ENCODE results near the gene ADAMTS2.

The ADAMTS2 gene

DNA sequence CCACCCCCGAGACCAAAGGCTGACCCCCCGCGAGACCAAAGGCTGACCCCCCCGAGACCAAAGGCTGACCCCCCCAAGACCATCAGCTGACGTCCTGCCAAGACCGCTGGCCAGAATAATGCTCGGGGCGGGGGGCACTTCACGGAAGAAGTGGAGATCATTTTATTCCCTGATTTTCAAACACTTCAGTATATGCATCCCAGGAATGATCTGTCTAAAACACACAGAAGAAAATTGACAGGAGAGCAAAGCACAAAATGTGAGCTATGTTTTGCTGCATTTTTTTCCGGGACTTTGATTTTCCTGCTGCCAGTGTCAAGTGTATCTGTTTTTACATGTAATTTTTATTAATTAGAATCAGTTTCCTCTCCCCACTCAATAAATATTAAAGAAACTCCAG lies 67.1 kb downstream of the ADAMTS2 start:
- no peak for DNase-seq

DNA sequence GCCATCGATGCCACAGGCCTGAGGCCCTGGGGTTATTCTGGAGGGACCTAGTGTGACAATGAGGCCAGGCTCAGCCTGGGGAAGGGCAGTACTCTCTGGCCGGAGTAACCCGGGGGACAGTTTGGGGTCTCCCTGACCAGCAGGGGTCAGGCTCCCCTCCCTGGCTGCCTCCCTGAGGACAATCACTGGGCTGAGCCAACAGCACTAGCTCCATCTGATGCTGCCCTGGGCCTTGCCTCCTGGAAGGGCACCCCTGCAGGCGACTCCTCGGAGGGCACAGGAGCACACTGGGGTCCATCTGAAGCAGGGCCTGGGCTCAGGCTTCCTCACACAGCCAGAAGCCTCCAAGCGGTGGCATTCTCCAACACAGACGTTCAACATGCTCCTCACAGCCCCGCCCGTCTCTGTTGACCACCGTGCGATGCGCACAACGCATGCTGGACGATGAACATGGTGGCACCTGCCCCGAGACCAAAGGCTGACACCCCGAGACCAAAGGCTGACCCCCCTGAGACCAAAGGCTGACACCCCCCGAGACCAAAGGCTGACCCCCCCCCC lies 68.3 kb downstream of the ADAMTS2 start:
- DNase-seq = no peak

DNA sequence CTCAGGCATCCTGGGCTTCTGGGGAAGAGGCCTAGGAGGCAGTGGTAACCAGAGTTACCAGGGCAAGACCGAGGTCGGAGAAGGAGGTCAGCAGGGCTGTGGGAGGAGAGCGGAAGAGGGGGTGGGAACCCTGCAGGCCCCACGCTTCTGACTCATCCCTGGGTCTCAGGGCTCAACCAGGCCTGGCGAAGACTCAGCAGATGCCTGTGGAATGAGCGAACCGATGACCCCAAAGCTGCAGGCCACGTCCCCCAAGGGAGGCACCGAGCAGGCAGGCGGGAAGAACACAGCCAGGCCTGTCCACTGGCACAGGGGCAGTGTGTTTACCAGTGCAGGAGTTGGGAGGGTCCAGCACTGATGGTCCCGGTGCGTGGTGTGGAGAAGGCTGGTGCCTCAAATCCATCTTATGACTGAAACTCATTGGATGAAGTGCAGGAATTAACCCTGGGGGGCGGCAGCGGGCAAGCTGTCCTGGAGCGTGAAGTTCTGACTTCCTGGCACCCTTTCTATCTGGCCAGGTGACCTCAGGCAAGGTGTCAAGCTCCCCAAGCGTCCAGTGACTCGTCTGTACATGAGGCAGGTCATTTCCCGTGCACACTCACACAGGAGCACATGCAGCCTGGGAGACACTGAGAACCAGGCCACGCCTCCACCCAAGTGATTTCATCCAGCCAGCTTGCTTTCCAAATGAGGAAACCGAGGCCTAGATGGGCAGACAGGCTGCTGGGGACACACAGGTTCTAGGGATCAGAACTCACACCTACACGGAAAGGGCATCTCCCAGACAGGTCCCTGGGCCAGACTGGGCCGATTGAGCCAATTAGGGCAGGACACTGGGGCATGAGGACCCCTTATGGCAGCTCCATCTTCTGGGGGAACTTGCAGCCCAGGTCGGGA lies 69.1 kb downstream of the ADAMTS2 start:
- DNase-seq = no peak

DNA sequence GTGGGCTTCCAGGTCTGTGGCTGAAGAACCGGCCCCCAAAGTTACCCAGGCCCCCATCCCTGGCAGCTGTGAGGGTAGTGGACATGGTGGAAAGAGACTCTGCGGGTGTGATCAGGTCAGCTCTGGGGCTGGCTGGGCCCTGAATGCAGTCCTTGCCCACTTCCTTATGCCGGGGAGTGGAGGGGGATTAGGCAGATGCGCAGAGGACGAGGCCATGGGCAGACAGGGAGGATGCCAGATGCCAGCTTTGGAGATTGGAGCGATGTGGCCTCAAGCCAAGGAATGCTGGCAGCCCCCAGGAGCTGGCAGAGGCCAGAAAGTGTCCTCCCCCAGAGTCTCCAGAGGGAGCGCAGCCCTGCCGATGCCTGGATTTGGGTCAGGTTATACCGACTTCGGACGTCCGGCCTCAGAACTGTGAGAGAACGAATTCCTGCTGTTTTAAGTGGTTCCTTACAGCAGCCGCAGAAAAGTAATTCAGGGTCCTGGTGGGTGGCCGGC lies 69.8 kb downstream of the ADAMTS2 start:
- no peak for DNase-seq

DNA sequence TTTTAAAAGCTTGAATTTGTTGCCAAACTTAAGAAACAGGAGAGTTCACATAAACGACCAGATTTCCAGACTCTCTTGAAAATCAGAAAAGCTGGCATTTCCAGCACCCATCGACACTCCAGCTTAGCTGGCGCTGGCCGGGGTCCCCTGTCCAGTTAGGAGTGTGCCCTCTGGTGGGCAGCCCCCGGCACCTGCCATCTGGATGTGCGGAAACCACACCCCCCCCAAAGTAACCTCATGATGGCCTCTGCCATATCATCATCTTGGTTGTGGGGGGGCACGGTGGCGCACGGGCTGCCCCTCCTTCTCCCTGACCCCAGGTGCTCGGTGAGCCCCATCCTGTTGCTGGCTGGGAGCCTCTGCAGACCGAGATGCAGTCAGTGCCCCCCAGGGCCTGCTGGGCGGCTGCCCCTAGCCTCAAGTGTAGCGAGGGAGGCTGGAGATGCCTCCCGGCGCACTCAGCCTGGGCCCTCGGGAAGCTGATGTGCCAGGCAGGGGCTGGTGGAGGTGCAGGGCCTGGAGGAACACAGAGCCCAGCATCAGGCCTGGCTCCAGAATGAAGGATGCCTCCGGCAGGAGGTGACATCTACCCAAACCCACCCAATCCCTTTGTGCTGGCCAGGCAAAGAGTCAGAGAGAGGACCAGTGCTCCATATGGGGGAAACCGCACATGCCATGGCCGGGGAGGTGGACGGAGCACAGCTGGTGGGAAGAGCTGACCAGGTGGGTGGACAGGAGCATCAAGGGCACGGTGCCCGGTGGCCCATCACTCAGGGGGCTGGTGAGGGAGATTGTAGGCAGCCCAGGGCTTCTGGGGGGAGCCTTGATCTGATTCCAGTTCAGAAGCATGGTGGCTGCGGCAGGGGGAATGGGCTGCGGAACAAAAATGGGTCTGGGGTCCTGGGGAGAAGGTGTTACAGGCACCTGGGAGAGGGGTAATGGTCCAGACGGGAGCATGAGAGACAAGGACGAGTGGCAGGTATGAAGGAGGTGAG lies 70.6 kb downstream of the ADAMTS2 start:
- no peak for DNase-seq

DNA sequence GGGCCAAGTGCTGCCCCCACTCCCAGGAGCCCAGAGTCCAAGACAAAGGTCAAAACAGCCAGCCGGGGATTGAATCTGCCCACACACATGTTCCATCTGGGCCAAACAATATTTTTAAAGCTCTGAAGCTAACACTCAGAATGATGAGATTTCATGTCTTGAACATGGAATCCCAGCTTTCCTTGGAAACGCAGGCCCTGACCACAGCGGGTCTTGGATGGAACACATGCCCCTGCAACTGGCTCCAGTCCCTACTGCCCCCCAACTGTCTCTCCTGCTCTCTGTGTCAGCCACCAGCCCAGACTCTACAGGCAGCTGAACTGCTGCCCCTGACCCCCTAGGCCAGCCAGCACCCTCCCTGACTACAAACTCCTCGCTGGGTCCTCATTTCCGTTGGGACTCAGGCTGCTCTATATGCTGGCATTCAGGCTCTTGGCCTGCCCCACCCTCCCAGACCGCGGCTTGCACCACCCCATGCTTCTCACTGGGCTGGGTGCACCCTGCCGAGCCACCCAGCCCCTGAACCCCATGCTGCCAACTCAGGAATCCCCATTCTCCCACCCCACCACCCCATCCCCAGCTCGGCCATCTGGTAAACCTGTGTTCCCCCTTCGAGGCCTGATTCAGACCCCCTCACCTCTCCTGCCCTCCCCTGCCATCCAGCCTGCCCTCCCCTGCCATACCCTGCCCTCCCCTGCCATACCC lies 71.7 kb downstream of the ADAMTS2 start:
- DNase-seq = no peak

DNA sequence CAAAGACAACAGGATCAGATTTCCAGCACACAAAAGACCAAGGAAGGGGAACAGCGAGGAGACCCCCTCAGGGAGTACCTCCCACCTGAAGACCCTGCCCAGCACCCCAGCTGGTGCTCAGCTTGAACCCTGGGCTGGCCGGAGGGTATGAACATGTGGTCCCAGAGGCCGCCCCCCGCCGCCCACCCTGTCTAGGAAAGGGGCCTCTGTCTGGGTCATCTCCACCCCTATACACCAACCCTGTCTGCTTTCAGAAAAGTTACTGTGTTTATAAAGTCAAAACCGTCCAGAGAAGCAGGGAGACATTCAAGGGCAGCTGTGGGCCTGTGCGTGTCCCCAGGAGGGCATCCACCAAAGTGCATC lies 72.2 kb downstream of the ADAMTS2 start:
- DNase-seq = no peak

DNA sequence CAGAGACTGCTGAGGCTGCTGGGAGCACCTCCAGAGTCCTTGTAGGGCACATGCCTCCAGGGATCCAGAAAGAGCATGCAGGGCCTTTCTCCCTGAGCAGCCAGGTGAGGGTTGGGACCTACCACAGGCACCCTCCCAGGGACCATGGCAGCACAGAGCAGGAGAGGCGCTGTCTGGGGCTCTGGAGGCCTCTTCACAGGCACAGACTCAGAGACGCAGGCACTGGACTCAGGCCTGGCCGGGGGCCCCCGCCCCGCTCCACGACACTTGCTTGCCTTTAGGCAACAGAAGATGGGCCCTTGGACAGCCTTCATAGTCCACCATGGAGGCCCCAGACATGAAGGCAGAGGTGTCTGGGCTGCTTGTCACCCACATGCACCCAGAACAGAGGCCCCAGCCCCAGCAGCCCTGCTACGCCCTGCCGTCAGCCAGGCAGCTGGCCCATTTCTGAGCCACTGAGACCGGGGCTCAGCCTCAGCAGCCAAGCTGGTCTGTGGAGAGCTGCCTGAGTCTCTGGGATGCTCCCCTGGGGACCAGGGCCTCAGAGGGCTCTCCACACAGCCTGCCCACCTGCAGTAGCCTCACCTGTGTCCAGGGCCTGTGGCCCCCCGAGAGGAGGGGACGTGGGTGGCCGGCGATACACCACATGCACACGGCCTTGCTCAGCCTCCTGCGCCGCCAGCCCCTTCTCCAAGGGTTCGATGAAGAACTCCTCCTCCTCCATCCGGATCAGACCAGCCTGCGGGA lies 72.8 kb downstream of the ADAMTS2 start:
- DNase-seq = no peak

DNA sequence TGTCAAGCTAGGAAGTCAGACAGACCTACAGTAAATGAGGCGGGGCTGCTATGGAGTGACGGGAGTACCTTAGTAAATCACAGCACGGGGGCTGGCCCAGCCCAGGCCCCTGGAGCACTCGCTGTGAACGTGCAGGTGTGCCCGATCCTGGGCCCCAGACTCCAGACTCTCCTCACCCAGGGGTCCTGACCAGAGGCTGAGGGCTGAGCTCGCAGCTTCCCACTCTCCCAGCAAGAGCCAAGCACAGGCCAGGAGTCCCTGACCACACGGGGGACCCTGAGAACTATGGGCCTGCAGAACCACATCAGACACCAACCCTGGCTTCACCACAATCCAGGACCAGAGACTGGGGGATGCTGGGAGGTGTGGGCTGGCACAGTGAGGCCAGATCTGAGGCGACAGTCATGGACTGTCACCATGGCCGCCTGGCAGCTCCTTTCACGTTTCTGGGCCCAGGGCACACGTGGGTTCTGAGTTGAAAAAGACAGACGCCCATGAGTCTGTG lies 73.4 kb downstream of the ADAMTS2 start:
- DNase-seq = no peak

DNA sequence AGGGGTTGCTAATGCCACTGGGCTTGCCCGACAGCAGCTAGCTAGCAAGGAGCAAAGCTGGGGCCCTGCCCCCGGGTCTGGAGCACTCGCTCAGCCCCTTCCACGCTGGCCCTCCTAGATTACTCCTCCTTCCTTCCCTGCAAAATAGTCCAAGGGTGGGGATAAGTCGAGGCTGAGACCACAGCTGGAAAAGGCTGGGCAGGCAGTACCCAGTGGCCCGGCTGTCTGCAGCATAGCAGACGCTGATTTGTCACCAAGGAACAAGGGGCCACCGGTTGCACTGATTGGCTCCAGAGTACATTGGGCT lies 73.9 kb downstream of the ADAMTS2 start:
- DNase-seq = no peak

DNA sequence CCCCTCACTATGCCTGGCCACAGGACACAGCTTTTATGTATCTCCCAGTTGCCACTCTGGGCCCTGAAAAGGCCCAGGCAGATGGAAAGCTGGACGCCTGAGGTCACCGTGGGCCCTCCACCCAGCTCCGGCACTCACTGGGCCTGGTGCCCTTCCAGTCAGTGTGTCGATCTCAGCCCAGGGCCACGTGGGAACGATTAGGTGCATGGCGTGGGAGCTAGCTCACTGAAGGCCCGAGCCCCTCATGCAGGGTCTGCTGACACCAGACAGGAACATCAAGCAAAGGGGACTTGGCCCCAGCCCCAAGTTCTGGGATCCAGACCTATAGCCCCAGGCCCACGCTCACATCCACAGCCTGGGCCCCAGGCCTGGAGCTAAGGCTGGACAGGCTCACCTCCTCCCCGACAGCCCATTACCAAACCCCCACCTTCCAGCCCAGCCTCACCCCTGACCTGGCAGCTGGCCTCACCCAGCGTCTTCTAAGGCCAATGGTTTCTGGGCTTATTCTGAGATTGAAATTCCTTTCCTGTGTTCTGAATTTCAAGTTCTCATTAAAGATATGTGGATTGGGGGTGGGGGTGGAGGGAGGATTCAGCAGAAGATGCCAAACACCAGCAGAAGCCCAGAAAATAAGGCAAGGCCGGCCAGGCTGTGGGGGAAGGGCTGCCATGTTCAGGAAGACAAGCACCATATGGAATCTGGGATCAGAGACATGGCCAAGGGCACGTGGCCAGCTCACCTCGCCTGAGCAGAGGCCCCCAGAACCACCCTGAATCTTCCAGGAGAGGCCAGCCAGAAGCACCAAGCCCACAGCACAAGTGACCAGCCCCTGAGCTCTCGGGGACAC lies 74.5 kb downstream of the ADAMTS2 start:
- no peak for DNase-seq

DNA sequence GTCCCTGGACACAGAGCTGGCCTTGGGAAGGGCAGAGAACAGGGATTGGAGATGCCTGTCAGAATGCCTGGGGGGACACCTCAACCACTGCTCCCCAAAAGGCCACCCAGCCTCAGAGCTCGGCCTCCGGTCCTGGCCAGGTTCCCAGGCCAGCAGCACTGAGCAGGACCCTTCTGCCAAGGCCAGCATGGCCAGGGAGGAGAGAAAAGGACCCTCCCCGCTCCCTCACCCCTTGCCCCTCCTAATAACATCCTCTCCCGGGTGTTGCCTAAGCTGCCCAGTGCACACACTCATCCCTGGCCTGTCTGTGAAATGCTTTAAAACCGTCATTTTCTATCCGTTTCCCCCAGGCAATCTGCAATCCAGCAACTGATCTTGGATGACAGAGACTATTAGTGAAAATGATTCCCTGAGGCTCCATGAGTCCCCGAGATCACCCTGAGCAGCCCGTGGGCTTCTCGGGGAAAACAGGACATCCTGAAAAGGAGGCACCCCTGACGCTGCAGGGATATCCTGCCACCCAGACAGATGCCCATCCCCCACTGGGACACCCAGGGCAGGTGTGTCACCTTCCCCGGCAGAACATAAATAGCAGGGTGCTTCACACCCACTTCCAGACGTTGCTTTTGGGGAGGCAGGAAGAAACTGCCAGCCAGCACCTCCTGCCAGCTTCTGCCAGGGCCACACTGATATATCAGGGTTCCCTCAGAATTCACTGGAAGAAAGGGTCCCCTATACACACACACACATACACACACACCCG lies 75.3 kb downstream of the ADAMTS2 start:
- no peak for DNase-seq

DNA sequence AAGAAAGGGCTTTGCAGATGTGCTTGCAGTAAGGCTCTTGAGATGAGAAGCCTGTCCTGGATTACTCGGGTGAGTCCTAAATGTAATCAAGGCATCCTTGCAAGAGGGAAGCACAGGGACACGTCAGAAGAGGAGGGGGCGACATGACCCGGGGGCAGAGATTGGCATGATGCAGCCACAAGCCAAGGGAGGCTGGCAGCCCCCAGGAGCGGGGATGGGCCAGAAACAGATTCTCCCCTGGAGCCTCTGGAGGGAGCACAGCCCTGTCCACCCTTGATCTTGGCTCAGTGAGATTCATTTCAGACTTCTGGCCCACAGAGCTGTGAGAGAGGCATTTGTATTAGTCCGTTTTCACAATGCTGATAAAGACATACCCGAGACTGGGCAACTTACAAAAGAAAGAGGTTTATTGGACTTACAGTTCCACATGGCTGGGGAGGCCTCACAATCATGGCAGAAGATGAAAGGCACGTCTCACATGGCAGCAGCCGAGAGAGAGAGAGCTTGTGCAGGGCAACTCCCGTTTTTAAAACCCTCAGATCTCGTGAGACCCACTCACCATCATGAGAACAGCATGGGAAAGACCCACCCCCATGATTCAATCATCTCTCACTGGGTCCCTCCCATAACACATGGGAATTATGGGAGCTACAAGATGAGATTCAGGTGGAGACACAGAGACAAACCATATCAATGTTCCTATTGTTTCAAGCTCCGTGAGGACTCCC lies 76.1 kb downstream of the ADAMTS2 start:
- DNase-seq = no peak

DNA sequence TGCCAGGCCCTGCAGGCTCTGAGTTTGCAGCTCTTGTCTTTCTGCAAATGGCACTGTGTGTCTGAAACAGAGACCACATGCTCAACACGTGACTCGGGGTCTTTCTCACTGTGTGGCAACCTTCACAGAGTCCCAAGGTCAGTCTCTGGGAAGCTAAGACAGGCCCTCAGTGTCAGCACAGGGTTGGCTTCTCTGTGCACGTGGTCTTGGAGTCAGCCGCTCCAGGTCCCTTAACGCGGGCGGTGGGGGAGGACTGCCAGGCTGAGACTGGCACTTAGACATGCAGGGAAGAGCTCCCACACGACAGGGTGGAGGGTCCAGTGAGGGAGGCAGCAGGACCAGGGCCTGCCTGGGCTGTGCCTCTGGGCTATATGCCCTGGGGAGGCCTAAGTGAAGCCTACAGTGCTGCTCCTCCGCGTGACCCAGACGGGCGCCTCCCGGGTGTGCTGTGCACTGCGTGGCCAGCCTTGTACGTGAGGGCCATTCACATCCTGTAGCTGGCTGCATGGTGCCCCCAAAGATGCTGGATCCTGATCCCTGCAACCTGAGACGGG lies 76.8 kb downstream of the ADAMTS2 start:
- no peak for DNase-seq

DNA sequence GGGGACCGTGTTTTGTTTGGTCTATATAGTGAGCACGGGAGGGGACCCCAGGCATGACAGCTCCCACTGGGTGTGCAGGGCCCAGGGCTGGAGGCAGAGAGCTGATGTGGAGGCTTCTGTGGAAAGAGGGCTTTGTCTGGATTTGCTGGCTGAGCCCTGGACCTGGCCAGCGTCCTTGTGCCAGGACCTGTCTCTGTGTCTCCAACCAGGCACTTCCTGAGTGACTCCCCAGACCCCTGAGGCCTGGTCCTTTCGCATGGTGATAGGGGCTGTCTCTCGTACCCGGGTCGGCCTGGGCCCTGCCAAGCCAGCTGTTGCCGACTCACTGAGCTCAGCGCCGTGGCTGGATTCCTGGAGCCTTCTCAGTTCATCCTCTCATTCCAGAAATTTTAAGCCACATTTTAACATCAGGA lies 77.6 kb downstream of the ADAMTS2 start:
- DNase-seq = no peak

DNA sequence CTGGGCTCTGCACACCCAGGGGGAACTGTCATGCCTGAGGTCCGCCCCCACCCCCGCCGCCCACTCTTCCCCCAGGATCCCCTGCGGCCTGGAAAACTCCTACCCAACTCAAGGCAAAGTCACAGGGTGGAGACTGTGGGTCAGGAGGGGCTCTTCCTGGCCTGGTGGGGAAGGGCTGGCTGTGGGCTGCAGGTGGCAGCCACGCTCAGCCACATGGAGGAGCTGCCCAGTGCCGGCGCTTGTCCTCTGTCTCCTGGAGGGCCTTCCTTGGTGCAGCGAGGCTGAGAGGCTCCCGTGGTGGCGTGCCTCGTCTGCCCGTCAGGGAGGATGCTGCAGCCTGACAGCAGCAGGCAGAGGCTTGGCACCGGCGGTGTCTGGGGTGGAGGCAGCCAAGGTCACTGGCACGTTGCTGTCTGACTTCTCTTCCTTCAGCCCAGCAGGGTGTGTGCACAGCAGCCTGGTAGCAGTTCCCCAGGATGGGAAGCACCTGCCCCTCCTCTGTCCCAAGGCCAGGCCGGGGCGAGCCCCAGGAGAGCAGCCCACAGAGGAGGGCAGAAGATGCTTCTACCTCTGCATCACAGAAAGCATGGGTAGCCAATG lies 78.1 kb downstream of the ADAMTS2 start:
- no peak for DNase-seq

DNA sequence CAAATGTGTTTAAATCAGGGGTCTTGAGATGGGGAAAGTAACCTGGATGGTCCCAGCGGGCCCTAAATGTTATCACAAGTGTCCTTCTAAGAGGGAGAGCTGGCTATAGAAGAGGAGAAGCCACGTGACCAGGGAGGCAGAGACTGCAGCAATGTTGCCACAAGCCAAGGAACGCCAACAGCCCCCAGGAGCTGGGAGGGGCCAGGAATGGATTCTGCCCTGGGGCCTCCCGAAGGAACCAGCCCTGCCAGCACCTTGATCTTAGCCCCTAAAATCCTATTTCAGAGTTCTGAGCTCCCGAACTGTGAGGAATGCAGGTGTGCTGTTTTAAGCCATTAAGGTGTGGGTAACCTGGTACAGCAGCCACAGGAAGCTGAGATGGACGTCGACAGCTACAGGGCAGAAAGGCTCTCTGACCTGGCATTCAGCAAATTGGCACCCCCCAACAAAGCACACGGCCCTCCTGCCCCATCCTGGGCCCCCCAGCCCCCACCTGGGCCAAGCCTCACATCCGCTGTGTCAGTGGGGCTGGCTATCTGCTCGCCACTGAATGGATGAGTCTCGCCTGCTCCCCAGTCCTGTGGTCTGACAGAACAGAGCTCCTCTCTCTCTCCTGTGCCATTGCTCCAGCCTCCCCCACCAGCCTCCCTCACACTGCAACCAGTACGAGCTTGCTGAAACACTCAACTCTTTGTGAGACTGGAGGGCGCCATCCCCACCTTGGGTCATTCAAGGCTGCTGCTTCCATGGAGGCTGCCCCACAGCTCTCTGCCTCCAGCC lies 78.8 kb downstream of the ADAMTS2 start:
- DNase-seq = no peak
